ENCODE results near the gene ZSWIM2.

DNA sequence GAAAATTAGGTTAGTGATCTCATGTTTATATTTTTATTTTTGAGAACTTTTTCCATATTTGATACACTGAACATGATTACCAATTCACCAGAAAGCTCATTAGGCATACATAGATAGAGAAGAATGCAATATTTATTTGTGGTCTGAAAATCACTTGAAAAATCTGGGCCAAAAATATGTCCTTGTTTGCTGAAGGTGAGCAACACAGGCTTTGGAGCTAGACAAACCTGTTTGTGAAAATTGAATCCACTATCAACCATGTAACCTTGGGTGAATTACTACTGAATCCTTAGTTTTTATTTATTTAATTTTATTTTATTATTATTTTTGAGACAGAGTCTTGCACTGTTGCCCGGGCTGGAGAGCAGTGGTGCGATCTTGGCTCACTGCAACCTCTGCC lies 46.5 kb upstream of the ZSWIM2 start:
- TF ChIP-seq, protein P1, sequence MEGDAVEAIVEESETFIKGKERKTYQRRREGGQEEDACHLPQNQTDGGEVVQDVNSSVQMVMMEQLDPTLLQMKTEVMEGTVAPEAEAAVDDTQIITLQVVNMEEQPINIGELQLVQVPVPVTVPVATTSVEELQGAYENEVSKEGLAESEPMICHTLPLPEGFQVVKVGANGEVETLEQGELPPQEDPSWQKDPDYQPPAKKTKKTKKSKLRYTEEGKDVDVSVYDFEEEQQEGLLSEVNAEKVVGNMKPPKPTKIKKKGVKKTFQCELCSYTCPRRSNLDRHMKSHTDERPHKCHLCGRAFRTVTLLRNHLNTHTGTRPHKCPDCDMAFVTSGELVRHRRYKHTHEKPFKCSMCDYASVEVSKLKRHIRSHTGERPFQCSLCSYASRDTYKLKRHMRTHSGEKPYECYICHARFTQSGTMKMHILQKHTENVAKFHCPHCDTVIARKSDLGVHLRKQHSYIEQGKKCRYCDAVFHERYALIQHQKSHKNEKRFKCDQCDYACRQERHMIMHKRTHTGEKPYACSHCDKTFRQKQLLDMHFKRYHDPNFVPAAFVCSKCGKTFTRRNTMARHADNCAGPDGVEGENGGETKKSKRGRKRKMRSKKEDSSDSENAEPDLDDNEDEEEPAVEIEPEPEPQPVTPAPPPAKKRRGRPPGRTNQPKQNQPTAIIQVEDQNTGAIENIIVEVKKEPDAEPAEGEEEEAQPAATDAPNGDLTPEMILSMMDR (IDR thresholded peaks at IDR 0.05) = no peak
- TF ChIP-seq POLR2A (IDR thresholded peaks at IDR 0.05) (no peak), EP300 (IDR thresholded peaks at IDR 0.05) (no peak)

All from tibial nerve (tissue), 4 donors.